ENCODE results near the gene CSDE1.

DNA sequence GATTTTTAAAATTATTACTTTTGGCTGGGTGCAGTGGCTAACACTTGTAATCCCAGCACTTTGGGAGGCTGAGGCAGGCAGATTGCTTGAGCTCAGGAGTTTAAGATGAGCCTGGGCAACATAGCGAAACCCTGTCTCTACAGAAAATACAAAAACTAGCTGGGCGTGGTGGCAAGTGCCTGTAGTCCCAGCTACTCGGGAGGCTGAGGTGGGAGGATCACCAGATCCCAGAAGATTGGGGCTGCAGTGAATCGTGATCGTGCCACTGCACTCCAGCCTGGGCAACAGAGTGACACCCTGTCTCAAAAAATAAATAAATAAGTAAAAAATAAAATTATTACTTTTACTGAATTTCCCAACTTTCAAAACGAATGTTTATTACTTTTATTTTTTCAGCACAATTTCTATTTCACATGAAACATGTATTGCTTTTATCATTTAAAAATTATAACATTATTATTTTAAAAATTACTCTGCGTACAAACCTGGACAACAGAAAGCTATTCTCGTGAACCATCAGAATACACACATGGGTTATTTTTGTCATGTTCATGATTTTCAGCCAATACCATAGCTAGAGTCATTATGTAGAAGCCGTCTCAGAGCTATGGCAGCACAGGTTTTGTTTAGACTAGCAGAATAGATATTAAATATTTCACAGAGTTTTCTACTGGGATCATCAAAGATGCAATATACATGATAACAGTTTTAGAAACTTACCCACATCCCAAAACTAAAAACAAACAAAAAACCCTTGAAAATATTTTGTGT, 63.1 kb downstream of the CSDE1 start:
- no peak for TF ChIP-seq CTCF (IDR thresholded peaks at IDR 0.05; ENCODE audit: borderline replicate concordance, extremely low read depth, low read length, poor library complexity, severe bottlenecking)
- no peak for TF ChIP-seq EZH2 (IDR thresholded peaks at IDR 0.05; ENCODE audit: borderline replicate concordance, low read depth, low read length, severe bottlenecking)

Measured in DND-41 (cell line).